ENCODE measurements around the gene GSTM1.
A peak's percentile ranks its signal among the peaks of the same experiment; 100 is the strongest.

Gene GSTM1

DNA sequence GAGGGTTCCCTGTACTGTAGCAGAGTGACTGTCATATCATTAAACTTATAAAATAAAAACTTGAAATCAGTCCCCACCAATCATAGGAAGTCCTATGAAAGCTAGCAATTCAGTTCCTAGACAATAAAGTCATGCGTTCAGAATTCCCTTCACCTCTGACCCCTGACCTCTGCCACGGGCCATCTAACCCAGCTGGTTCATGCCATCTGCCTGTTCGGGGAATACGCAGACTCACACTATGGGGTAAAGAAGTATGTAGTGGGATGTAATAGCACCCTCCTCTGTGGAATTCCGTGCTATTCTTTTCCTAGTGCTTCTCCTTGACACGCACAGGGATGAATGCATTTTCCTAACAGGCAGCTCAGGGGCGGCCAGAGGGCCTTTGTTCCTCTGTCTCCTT, 29.6 kb upstream of the GSTM1 start:
- Histone ChIP-seq H3K9ac (ENCODE audit: low read length) (no peak overlapping the region), H4K91ac (ENCODE audit: low read depth, low read length) (no peak overlapping the region), H2BK120ac (ENCODE audit: insufficient read depth, low read length, poor library complexity) (no peak overlapping the region), H2AFZ (ENCODE audit: insufficient read depth, low read length, poor library complexity) (no peak overlapping the region), H3K4me3 (ENCODE audit: low read depth, low read length) (no peak overlapping the region), H3K14ac (ENCODE audit: low read length) (no peak overlapping the region), H3K9me3 (ENCODE audit: insufficient read depth, low read depth, low read length) (no peaks in the 10 kb centered on the region), H2AK5ac (ENCODE audit: low read length) (no peak overlapping the region), H2BK12ac (ENCODE audit: low read length) (no peak overlapping the region), H4K12ac (ENCODE audit: low read depth, low read length) (no peak overlapping the region), H3K23ac (ENCODE audit: low read length) (no peak overlapping the region), H3K27me3 (ENCODE audit: insufficient read depth, low read length) (no peaks in the 10 kb centered on the region), H4K8ac (ENCODE audit: low read depth, low read length) (no peak overlapping the region), H3K79me1 (ENCODE audit: low read length) (peaks cover 6% of the 10 kb centered on the region), H3K4ac (ENCODE audit: low read depth, low read length) (no peak overlapping the region), H3K79me2 (ENCODE audit: control insufficient read depth, insufficient read depth, low read length, poor library complexity) (no peaks in the 10 kb centered on the region), H3K4me2 (ENCODE audit: low read length) (no peak overlapping the region), H3K36me3 (ENCODE audit: control insufficient read depth in 1 of 2, insufficient read depth in 2 of 2, low read length in 2 of 2) (no peaks in the 10 kb centered on the region), H3K27ac (ENCODE audit: low read depth, low read length) (no peak overlapping the region), H3K18ac (ENCODE audit: low read length) (no peak overlapping the region), H3K4me1 (ENCODE audit: control insufficient read depth in 1 of 2, insufficient read depth in 2 of 2, low read length in 2 of 2) (peaks cover 3 to 5% of the 10 kb centered on the region in 2 experiments), H2BK5ac (ENCODE audit: low read depth, low read length, poor library complexity) (no peak overlapping the region)
- no peak for DNase-seq
- WGBS (ENCODE audit: extremely low coverage, insufficient coverage, insufficient read length): no CpG with 5 or more reads among the region's 7 CpGs

DNA sequence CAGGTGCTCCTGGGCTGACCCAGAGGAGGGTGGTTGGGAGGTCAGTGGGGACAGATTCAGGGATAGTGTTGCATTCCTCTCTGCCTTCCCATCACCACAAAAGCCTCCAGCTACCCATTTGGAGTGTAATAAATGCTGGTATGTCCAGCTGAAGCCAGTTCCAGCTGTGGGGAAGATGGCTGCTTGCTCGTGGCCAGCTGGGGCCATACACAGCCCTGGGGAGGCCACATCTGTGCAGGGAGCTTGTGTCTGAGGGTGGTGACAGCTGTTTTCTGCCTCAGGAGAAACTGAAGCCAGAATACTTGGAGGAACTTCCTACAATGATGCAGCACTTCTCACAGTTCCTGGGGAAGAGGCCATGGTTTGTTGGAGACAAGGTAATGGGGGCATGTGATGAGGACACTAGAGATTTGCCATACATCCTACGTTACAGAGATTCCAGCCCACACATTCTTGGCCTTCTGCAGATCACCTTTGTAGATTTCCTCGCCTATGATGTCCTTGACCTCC, 29.0 kb upstream of the GSTM1 start:
- Histone ChIP-seq H2AFZ (ENCODE audit: insufficient read depth, low read length, poor library complexity) (no peak overlapping the region), H3K23ac (ENCODE audit: low read length) (no peak overlapping the region), H3K79me1 (ENCODE audit: low read length) (peaks cover 6% of the 10 kb centered on the region), H3K9ac (ENCODE audit: low read length) (no peak overlapping the region), H3K4me2 (ENCODE audit: low read length) (no peak overlapping the region), H2BK12ac (ENCODE audit: low read length) (no peak overlapping the region), H2BK120ac (ENCODE audit: insufficient read depth, low read length, poor library complexity) (no peak overlapping the region), H3K9me3 (ENCODE audit: insufficient read depth, low read depth, low read length) (no peaks in the 10 kb centered on the region), H3K4me1 (ENCODE audit: control insufficient read depth in 1 of 2, insufficient read depth in 2 of 2, low read length in 2 of 2) (peaks cover 3 to 5% of the 10 kb centered on the region in 2 experiments), H3K14ac (ENCODE audit: low read length) (no peak overlapping the region), H4K91ac (ENCODE audit: low read depth, low read length) (no peak overlapping the region), H2AK5ac (ENCODE audit: low read length) (no peak overlapping the region), H3K27ac (ENCODE audit: low read depth, low read length) (no peak overlapping the region), H4K8ac (ENCODE audit: low read depth, low read length) (no peak overlapping the region), H3K4ac (ENCODE audit: low read depth, low read length) (no peak overlapping the region), H3K36me3 (ENCODE audit: control insufficient read depth in 1 of 2, insufficient read depth in 2 of 2, low read length in 2 of 2) (no peaks in the 10 kb centered on the region), H3K79me2 (ENCODE audit: control insufficient read depth, insufficient read depth, low read length, poor library complexity) (no peaks in the 10 kb centered on the region), H3K18ac (ENCODE audit: low read length) (no peak overlapping the region), H3K4me3 (ENCODE audit: low read depth, low read length) (no peak overlapping the region), H2BK5ac (ENCODE audit: low read depth, low read length, poor library complexity) (no peak overlapping the region), H4K12ac (ENCODE audit: low read depth, low read length) (no peak overlapping the region), H3K27me3 (ENCODE audit: insufficient read depth, low read length) (no peaks in the 10 kb centered on the region)
- peak; percentile 9 to 47 for DNase-seq
- WGBS (ENCODE audit: extremely low coverage, insufficient coverage, insufficient read length): no CpG with 5 or more reads among the region's 3 CpGs

DNA sequence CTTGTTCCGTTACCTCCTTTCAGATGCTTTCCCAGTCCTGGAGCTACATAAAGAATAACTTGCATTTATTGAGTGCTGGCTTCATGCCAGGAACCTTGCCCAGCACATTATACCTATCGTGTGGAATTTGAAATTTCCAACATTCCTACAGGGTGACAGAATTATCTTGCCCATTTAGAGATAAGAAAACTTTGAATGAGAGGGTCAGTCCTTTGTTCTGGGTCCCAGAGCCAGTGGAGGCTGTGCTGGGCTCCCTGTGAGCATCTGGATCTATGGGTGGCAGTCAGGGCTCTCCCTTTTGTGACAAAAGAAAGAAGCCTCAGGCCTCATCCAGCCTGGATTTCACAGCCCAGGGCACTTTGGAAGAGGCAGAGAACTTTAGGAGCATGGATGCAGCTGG, 28.5 kb upstream of the GSTM1 start:
- Histone ChIP-seq H2AK5ac (ENCODE audit: low read length) (no peak overlapping the region), H3K18ac (ENCODE audit: low read length) (no peak overlapping the region), H3K27me3 (ENCODE audit: insufficient read depth, low read length) (no peaks in the 10 kb centered on the region), H2BK120ac (ENCODE audit: insufficient read depth, low read length, poor library complexity) (no peak overlapping the region), H3K4me2 (ENCODE audit: low read length) (no peak overlapping the region), H3K4ac (ENCODE audit: low read depth, low read length) (no peak overlapping the region), H3K9me3 (ENCODE audit: insufficient read depth, low read depth, low read length) (no peaks in the 10 kb centered on the region), H3K79me2 (ENCODE audit: control insufficient read depth, insufficient read depth, low read length, poor library complexity) (no peaks in the 10 kb centered on the region), H2BK5ac (ENCODE audit: low read depth, low read length, poor library complexity) (no peak overlapping the region), H3K36me3 (ENCODE audit: control insufficient read depth in 1 of 2, insufficient read depth in 2 of 2, low read length in 2 of 2) (no peaks in the 10 kb centered on the region), H3K4me1 (ENCODE audit: control insufficient read depth in 1 of 2, insufficient read depth in 2 of 2, low read length in 2 of 2) (peaks cover 3 to 5% of the 10 kb centered on the region in 2 experiments), H4K91ac (ENCODE audit: low read depth, low read length) (no peak overlapping the region), H3K4me3 (ENCODE audit: low read depth, low read length) (no peak overlapping the region), H4K12ac (ENCODE audit: low read depth, low read length) (no peak overlapping the region), H3K23ac (ENCODE audit: low read length) (no peak overlapping the region), H4K8ac (ENCODE audit: low read depth, low read length) (no peak overlapping the region), H3K9ac (ENCODE audit: low read length) (no peak overlapping the region), H3K27ac (ENCODE audit: low read depth, low read length) (no peak overlapping the region), H2AFZ (ENCODE audit: insufficient read depth, low read length, poor library complexity) (no peak overlapping the region), H3K79me1 (ENCODE audit: low read length) (peaks cover 6% of the 10 kb centered on the region), H2BK12ac (ENCODE audit: low read length) (no peak overlapping the region), H3K14ac (ENCODE audit: low read length) (no peak overlapping the region)
- peak in 1 of 2 donors; percentile 59 for DNase-seq
- no CpG with 5 or more reads among the region's 2 CpGs for WGBS (ENCODE audit: extremely low coverage, insufficient coverage, insufficient read length)

DNA sequence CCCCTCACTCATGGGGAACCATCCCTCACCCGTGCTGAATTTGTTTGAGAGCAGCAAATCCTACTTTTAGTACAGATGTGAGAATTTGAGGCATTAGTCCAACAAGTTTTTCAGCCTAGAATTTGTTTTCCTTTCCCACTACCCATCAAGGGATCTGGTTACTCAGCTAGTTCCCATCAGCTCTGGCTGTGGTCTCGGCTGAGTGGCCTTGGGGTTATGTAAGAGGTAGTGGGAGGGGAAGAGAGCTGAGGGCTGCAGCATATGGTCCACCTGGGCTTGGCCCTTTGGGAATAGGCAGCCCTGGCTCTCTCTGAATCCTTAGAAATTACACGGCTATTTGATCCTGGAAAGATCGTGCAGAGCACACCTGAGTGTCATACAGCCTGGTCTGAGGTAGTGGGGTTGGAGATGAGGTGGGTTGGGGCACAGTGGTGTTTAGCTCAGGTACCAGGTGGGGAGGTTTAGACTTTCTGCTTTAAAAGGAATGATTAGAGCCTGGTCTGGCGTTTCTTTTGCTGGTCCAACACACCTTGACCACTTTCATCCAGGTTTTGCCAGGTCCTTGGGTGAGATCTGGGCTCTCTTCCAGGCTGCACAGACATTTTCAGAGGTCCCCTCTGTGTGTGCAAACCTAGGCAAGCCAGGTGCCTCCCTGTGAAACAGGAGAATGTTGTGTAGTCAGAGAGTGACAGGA, 27.5 kb upstream of the GSTM1 start:
- Histone ChIP-seq H3K23ac (ENCODE audit: low read length) (no peak overlapping the region), H2BK120ac (ENCODE audit: insufficient read depth, low read length, poor library complexity) (no peak overlapping the region), H3K27ac (ENCODE audit: low read depth, low read length) (no peak overlapping the region), H3K14ac (ENCODE audit: low read length) (no peak overlapping the region), H4K8ac (ENCODE audit: low read depth, low read length) (no peak overlapping the region), H3K9ac (ENCODE audit: low read length) (no peak overlapping the region), H3K4me3 (ENCODE audit: low read depth, low read length) (no peak overlapping the region), H2AK5ac (ENCODE audit: low read length) (no peak overlapping the region), H3K4ac (ENCODE audit: low read depth, low read length) (no peak overlapping the region), H3K4me1 (ENCODE audit: control insufficient read depth in 1 of 2, insufficient read depth in 2 of 2, low read length in 2 of 2) (peaks cover 3 to 5% of the 10 kb centered on the region in 2 experiments), H3K36me3 (ENCODE audit: control insufficient read depth in 1 of 2, insufficient read depth in 2 of 2, low read length in 2 of 2) (no peaks in the 10 kb centered on the region), H2BK5ac (ENCODE audit: low read depth, low read length, poor library complexity) (no peak overlapping the region), H3K79me1 (ENCODE audit: low read length) (peaks cover 6% of the 10 kb centered on the region), H3K4me2 (ENCODE audit: low read length) (no peak overlapping the region), H2BK12ac (ENCODE audit: low read length) (no peak overlapping the region), H3K27me3 (ENCODE audit: insufficient read depth, low read length) (no peaks in the 10 kb centered on the region), H4K91ac (ENCODE audit: low read depth, low read length) (no peak overlapping the region), H3K9me3 (ENCODE audit: insufficient read depth, low read depth, low read length) (no peaks in the 10 kb centered on the region), H3K18ac (ENCODE audit: low read length) (no peak overlapping the region), H3K79me2 (ENCODE audit: control insufficient read depth, insufficient read depth, low read length, poor library complexity) (no peaks in the 10 kb centered on the region), H2AFZ (ENCODE audit: insufficient read depth, low read length, poor library complexity) (no peak overlapping the region), H4K12ac (ENCODE audit: low read depth, low read length) (no peak overlapping the region)
- no CpG with 5 or more reads among the region's 5 CpGs for WGBS (ENCODE audit: extremely low coverage, insufficient coverage, insufficient read length)
- DNase-seq: no peak

All from trophoblast cell (in vitro differentiated cells and primary cell).